OCI-LY1 (cell line): ENCODE measurements around the gene TRAPPC13.
"Not testable (repeated sequence)": the region's sequence is repeated elsewhere in the genome, so short reads cannot be mapped to it uniquely, and the experiment has no call there.

Source experiments
- H2AFZ ChIP-seq: fragments of 200-600 bp; sonication (generic), shearing (Covaris generic); 2 replicates; pipeline ENCODE4 v1.6.0; 2014; ENCODE audit warnings: antibody characterized with exemption, mild to moderate bottlenecking, low read length
- H3F3A ChIP-seq: fragments of 200-600 bp; sonication (generic), shearing (Covaris generic); 2 replicates; pipeline ENCODE4 v1.6.0; 2014; ENCODE audit warnings: mild to moderate bottlenecking, antibody characterized with exemption, low read length, moderate library complexity; ENCODE audit not compliant: insufficient read depth
- H3K27ac ChIP-seq: fragments of 200-600 bp; sonication (generic); 2 replicates; pipeline ENCODE4 v1.5.1; 2014; ENCODE audit warnings: low read length, mixed run types, mild to moderate bottlenecking, low read depth; ENCODE audit not compliant: poor library complexity, severe bottlenecking
- H3K27me3 ChIP-seq: fragments of 200-600 bp; sonication (generic); 2 replicates; pipeline ENCODE4 v1.6.0; 2014; ENCODE audit warnings: antibody characterized with exemption, mild to moderate bottlenecking, low read length, moderate library complexity; ENCODE audit not compliant: insufficient read depth
- H3K36me3 ChIP-seq: fragments of 200-600 bp; sonication (generic); 2 replicates; pipeline ENCODE4 v1.6.1; 2014; ENCODE audit warnings: mild to moderate bottlenecking, antibody characterized with exemption, low read length, moderate library complexity, mixed read lengths; ENCODE audit not compliant: insufficient read depth
- H3K4me1 ChIP-seq: fragments of 200-600 bp; sonication (generic); 2 replicates; pipeline ENCODE4 v1.5.1; 2014; ENCODE audit warnings: mild to moderate bottlenecking, low read length, moderate library complexity; ENCODE audit not compliant: insufficient read depth, severe bottlenecking
- H3K4me2 ChIP-seq: fragments of 200-600 bp; sonication (generic), shearing (Covaris generic); 2 replicates; pipeline ENCODE4 v1.6.1; 2014; ENCODE audit warnings: low read length
- H3K4me3 ChIP-seq: fragments of 200-600 bp; sonication (generic); 2 replicates; pipeline ENCODE4 v1.5.1; 2014; ENCODE audit warnings: low read length, low read depth, mild to moderate bottlenecking, mixed read lengths; ENCODE audit not compliant: poor library complexity, severe bottlenecking
- H3K79me2 ChIP-seq: fragments of 200-600 bp; shearing (Covaris generic); 2 replicates; pipeline ENCODE4 v1.6.1; 2016; ENCODE audit warnings: mixed run types, low read length, mixed read lengths; ENCODE audit not compliant: insufficient read depth
- H3K9ac ChIP-seq: fragments of 200-600 bp; sonication (generic), shearing (Covaris generic); 2 replicates; pipeline ENCODE4 v1.6.1; 2014; ENCODE audit warnings: mild to moderate bottlenecking, low read length, mixed read lengths
- H3K9me2 ChIP-seq: fragments of 200-600 bp; sonication (generic), shearing (Covaris generic); 2 replicates; pipeline ENCODE4 v1.6.1; 2014; ENCODE audit warnings: low read depth, mild to moderate bottlenecking, low read length, mixed read lengths
- H3K9me3 ChIP-seq: fragments of 200-600 bp; shearing (Covaris generic); 2 replicates; pipeline ENCODE4 v1.6.1; 2014; ENCODE audit warnings: low read length, mixed read lengths
- H4K20me1 ChIP-seq: fragments of 200-600 bp; sonication (generic), shearing (Covaris generic); 2 replicates; pipeline ENCODE4 v1.6.0; 2016; ENCODE audit warnings: mild to moderate bottlenecking, low read length; ENCODE audit not compliant: insufficient read depth
- EZH2 ChIP-seq: fragments of 200-600 bp; sonication (generic), shearing (Covaris generic); IDR thresholded peaks from 2 replicates; pipeline ENCODE4 v1.8.0; 2017; ENCODE audit warnings: borderline replicate concordance, mixed run types, mild to moderate bottlenecking, antibody characterized with exemption, low read length, moderate library complexity, mixed read lengths
- TF ChIP-seq, protein P1 (sequence below): fragments of 200-600 bp; sonication (generic), shearing (Covaris generic); IDR thresholded peaks from 2 replicates; pipeline ENCODE4 v1.5.1; 2017; ENCODE audit warnings: mild to moderate bottlenecking, antibody characterized with exemption, low read length, moderate library complexity, mixed read lengths

TRAPPC13 gene, protein sequence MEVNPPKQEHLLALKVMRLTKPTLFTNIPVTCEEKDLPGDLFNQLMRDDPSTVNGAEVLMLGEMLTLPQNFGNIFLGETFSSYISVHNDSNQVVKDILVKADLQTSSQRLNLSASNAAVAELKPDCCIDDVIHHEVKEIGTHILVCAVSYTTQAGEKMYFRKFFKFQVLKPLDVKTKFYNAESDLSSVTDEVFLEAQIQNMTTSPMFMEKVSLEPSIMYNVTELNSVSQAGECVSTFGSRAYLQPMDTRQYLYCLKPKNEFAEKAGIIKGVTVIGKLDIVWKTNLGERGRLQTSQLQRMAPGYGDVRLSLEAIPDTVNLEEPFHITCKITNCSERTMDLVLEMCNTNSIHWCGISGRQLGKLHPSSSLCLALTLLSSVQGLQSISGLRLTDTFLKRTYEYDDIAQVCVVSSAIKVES

DNA sequence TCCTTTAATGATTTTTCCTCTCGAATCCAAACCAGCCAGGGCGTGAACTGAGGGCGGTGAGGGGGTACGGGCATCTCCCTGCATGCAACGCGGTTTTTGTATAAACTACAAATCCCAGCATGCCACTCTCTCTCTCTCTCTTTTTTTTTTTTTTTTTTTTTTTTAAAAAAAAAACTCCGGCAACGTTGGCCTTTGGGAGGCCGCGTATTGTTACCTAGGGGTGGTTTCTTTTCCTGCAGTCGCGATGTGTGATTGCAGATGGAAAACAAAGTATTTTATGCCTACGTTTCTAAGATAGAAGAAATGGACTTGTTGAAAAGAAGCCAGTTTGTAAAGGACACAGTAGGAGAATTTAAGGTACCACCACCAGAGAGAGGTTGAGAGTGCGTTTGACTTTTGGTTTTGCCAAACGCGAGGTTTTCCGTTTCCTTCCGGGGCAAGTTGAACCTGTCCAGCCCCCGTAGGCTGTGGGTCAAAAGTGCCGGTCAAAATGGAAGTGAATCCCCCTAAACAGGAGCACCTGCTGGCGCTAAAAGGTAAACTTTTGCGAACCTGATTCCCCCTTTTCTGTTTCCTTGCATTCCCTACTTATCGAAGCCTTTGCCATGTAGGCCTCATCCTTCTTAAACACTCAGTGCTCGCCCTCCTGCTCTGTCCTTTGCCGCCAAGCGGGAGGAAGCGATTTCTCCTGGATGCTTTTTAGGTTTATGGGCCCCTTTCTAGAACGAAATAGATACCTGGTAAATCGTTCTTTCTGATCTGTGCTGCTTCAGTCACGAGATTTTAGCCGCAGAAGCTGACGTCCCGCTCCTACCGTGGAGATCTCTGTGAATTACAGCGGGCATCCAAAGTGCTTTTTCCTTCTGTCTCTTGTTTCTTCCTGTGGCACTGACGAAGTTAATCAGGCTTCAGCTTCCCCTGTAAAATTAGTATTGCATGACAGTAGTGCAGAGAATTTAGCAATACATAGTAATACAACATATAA is at the start of gene TRAPPC13, which contains the start of gene SHLD3:
Gene TRAPPC13 (plus strand): TSS at position 457 of the 985 bp plus-strand sequence. CDS start 34 bp downstream, at position 491.
Gene SHLD3 (plus strand): TSS at position 457 of the 985 bp plus-strand sequence. CDS start 4,561 bp downstream, outside the sequence.
- Histone ChIP-seq H3K27ac (peak within 1 kb of the TSS; percentile 74), H3K9me3 (no peaks in the 10 kb centered on the region), H4K20me1 (no peaks in the 10 kb centered on the region), H3K9ac (peak within 1 kb of the TSS; percentile 93), H3K79me2 (peaks cover 67% of the 10 kb centered on the region), H3K4me3 (peak within 1 kb of the TSS; percentile 94), H3K9me2 (no peaks in the 10 kb centered on the region), H3K36me3 (peaks cover 8% of the 10 kb centered on the region; the same call in 1 of the 2 replicates), H3K4me2 (peak within 1 kb of the TSS; percentile 83), H2AFZ (peak within 1 kb of the TSS; percentile 56), H3K27me3 (no peaks in the 10 kb centered on the region), H3F3A (no peaks in the 10 kb centered on the region), H3K4me1 (peaks cover 38% of the 10 kb centered on the region)
- no peak for TF ChIP-seq EZH2
- TF ChIP-seq, protein P1, sequence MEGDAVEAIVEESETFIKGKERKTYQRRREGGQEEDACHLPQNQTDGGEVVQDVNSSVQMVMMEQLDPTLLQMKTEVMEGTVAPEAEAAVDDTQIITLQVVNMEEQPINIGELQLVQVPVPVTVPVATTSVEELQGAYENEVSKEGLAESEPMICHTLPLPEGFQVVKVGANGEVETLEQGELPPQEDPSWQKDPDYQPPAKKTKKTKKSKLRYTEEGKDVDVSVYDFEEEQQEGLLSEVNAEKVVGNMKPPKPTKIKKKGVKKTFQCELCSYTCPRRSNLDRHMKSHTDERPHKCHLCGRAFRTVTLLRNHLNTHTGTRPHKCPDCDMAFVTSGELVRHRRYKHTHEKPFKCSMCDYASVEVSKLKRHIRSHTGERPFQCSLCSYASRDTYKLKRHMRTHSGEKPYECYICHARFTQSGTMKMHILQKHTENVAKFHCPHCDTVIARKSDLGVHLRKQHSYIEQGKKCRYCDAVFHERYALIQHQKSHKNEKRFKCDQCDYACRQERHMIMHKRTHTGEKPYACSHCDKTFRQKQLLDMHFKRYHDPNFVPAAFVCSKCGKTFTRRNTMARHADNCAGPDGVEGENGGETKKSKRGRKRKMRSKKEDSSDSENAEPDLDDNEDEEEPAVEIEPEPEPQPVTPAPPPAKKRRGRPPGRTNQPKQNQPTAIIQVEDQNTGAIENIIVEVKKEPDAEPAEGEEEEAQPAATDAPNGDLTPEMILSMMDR = no peak; the same call in 1 of the 2 replicates

- no peaks in the 10 kb centered on the region for H3K79me2 ChIP-seq
- no peaks in the 10 kb centered on the region for H3F3A ChIP-seq
- no peak overlapping the region for H3K27ac ChIP-seq
- no peak overlapping the region for H3K9ac ChIP-seq
- no peaks in the 10 kb centered on the region for H3K9me3 ChIP-seq
- no peak overlapping the region for H2AFZ ChIP-seq
- no peak overlapping the region for H3K4me3 ChIP-seq
- no peaks in the 10 kb centered on the region for H3K4me1 ChIP-seq
- H3K9me2 ChIP-seq = no peaks in the 10 kb centered on the region
- TF ChIP-seq, protein P1 = no peak
- TF ChIP-seq EZH2 = no peak
- no peaks in the 10 kb centered on the region for H4K20me1 ChIP-seq
- peaks cover 68% of the 10 kb centered on the region for H3K36me3 ChIP-seq
- no peak overlapping the region for H3K4me2 ChIP-seq
- no peaks in the 10 kb centered on the region for H3K27me3 ChIP-seq
Measured at GRCh38 chr5:65577141-65577540, 47.7 kb upstream of the TRAPPC13 start.

DNA sequence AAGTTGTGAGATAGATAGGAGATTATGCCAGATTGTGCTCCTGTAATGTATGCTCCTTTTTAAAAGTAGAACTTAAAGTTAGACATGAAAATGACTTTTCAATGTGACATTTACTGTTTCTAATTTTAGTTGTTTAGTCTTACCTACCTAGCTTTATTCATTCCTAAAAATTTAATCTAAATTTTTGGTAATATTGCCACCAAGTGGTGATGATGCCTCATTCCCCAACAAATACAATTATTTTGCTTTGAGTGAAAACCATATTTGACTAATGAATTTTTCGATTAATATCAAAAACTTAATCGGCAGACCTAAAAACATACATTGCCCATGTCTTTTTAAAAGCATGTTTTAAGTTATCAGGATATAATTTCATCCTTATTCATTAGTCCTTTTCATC is 36.1 kb upstream of the TRAPPC13 start:
- H2AFZ ChIP-seq = no peak overlapping the region
- no peaks in the 10 kb centered on the region for H3K4me1 ChIP-seq
- H3K27me3 ChIP-seq = no peaks in the 10 kb centered on the region
- peaks cover 75% of the 10 kb centered on the region for H3K36me3 ChIP-seq
- TF ChIP-seq, protein P1 = no peak
- TF ChIP-seq EZH2 = no peak
- H4K20me1 ChIP-seq = no peaks in the 10 kb centered on the region
- no peak overlapping the region for H3K9ac ChIP-seq
- no peak overlapping the region for H3K4me2 ChIP-seq
- no peak overlapping the region for H3K4me3 ChIP-seq
- H3K27ac ChIP-seq = no peak overlapping the region
- H3F3A ChIP-seq = no peaks in the 10 kb centered on the region; the same call in 1 of the 2 replicates
- no peaks in the 10 kb centered on the region for H3K79me2 ChIP-seq
- H3K9me2 ChIP-seq = no peaks in the 10 kb centered on the region
- H3K9me3 ChIP-seq = no peaks in the 10 kb centered on the region

DNA sequence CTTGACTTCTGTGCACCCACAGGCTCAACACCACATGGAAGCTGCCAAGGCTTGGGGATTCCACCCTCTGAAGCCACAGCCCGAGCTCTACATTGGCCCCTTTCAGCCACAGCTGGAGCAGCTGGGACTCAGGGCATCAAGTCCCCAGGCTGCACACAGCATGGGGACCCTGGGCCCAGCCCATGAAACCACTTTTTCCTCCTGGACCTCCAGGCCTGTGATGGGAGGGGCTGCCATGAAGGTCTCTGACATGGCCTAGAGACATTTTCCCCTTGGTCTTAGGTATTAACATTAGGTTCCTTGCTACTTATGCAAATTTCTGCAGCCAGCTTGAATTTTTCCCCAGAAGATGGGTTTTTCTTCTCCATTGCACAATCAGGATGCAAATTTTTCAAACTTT is 23.1 kb upstream of the TRAPPC13 start:
- not testable (repeated sequence) for H3K4me3 ChIP-seq, H3K4me1 ChIP-seq, H3F3A ChIP-seq, H3K27ac ChIP-seq, H3K27me3 ChIP-seq, H3K79me2 ChIP-seq, H3K9me3 ChIP-seq, H3K9me2 ChIP-seq, H4K20me1 ChIP-seq, H3K9ac ChIP-seq, H3K4me2 ChIP-seq, H2AFZ ChIP-seq
- peaks cover 98% of the 10 kb centered on the region for H3K36me3 ChIP-seq
